ENCODE measurements around the gene EYA4.

EYA4 gene

GRCh38 chr6:133242637-133243585 is 1.8 kb downstream of the EYA4 start:
- no peak for DNase-seq

DNA sequence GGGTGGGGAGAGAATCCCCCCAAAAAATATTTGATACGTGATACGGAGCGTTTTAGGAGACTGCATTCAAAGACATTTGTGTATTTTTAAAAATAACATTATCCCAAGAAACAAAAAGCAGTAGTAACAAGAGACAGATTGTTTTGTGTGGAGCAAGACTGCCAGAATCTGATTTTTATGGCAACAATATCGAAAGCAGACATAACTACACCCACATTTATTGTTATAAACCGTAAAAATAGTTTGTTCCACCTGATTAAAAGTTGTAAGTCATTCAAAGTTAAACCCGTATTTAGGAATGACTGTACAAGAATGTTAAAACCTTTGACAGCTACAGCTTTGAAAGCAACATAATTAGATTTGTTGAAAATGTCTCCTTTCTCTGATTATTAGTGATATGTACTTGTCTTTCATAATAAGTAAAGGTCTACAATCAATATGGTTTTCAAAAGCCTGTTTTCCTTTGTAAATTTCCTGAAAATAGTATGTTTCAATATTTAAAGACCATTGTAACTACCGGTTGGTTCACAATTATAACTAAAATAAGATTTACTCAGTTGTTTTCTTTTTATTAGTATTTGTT is 2.7 kb downstream of the EYA4 start:
- DNase-seq, result no peak

- DNase-seq, result no peak
Measured at GRCh38 chr6:133244519-133244918, 3.4 kb downstream of the EYA4 start.

GRCh38 chr6:133245007-133245406 is 3.9 kb downstream of the EYA4 start:
- DNase-seq, result no peak

GRCh38 chr6:133245422-133245903 is 4.3 kb downstream of the EYA4 start:
- DNase-seq, result no peak

GRCh38 chr6:133247581-133247980 is 6.4 kb downstream of the EYA4 start:
- DNase-seq, result no peak

DNA sequence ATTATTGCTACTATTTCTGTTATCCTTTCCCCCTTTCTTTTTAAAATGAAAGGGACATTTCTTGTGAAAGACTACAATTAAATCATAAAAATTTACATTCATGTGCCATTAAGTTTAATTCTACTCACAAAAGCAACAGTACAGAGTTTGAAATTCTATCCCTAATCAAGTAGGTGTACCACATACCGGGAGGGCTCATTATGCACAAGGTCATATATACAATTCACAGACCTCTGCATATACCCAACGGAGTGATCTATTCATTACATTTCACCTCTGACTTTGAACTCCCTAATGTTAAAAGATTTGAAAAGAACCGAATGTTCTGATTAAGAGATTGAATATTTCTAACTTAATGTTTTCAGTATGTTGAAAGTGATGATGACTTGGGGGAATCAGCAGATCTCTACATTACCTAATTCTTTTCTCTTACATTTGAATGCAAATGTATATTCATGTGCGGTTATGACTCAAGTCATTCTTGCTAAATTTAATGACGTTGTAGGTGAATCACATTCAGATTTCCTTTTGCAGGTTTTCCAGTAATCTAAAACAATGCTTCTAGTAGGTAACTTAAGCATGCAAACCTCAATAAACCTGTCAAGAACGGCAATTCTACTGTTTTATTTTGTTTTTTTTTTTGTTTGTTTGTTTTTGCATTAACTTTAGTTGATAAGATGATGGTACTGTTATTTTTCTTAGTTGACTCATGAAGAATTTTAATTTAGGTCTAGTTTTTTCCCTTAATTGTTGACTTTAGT is 7.3 kb downstream of the EYA4 start:
- no peak for DNase-seq

- no peak for DNase-seq
Measured at GRCh38 chr6:133251688-133252087, 10.5 kb downstream of the EYA4 start.

DNA sequence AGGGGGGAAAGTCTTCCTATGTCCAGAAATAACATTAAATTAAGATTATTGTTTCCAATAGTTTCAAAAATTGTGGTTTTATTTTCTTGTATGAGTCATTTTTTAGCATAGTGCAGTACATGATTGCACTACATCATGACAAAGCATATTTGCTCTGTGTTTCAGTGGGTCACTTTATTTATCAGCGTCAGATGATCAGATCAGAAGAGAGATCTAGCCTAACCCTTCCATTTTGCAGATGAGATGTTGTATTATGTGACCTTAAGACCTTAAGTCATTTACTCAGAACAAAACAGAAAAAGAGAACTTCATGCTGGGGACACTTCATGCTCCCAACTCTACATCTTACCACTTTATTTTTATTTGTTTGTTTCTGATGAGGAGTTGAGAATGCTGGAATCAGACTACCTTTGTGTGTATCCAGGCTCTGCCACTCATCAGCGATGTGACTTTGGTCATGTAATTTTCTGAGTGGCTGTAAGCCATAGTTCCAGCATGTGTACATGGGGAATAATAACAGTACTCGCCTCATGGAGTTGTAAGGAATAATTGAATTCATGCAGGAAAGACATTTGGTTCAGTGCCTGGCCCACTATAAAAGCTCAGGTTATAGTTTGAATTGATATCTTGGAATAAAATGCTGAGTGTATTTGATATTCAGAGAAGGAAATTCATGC is 13.5 kb downstream of the EYA4 start:
- DNase-seq, result no peak

DNA sequence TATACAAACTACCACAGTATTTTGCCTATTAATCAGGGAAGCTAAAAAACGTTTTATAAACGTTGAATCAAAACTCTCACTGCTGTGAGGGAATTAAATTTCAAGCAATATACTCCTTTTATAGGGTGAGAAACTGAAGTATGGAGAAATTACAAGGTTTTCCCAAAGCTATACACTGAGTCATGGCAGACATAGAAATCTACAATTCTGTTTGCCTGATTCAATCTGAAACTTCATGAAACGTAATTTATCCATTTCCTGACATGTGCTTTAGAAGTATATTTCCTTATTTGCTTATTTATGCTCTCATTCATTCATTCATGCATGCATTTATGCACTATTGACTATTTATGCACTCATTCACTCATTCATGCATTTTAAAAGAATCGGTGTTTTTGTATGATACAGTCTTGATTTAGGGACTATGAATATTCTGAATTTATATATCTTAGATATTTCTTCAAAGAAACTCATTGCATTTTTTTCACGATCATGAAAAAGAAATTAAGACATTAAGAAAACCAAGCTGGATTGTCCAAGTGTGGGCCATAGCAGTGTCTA is 16.5 kb downstream of the EYA4 start:
- DNase-seq, result no peak

- no peak for DNase-seq
Measured at GRCh38 chr6:133259561-133259960, 18.4 kb downstream of the EYA4 start.

- no peak for DNase-seq
Measured at GRCh38 chr6:133262804-133263203, 21.6 kb downstream of the EYA4 start.

- no peak for DNase-seq
Measured at GRCh38 chr6:133265066-133265465, 23.9 kb downstream of the EYA4 start.

- no peak for DNase-seq
Measured at GRCh38 chr6:133266186-133266585, 25.0 kb downstream of the EYA4 start.

GRCh38 chr6:133268621-133269020 is 27.5 kb downstream of the EYA4 start:
- DNase-seq, result no peak

DNA sequence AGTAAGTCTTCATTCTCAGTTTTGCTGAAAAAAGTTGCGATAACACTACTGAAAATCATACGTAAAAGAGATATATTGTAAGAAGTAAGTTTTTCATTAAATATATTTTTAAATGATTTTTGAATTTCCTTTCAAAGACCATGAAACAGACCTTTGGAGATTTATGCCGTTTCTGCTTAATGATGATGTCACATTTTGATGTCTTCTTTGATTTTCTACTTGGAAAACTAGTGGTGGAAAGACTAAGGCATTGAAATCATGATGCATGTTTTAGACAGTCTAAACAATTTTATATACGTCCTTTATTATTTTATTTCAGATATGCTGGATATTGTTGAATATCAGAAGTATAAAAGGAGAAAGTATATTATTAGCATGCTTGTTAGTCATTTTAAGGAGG is 33.7 kb downstream of the EYA4 start:
- no peak for DNase-seq

DNA sequence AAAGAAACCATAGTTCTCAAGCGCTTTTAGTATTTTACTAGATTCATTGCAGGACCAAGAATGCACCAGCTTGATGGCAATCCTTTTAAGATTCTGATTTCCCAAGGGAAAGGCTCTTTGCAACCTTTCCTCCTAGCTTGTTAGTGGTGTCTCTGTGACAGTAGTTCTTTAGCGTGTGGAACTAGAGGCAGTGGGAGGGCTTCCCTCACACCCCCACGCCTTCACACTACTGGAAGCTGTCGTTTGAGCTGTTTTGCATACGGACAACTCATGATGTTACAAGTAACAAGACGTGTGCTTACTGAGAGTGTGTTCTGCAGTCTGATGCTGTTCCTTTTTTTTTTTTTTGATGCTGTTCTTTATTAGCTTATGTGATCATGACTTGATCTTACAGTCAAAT is 34.1 kb downstream of the EYA4 start:
- no peak for DNase-seq

DNA sequence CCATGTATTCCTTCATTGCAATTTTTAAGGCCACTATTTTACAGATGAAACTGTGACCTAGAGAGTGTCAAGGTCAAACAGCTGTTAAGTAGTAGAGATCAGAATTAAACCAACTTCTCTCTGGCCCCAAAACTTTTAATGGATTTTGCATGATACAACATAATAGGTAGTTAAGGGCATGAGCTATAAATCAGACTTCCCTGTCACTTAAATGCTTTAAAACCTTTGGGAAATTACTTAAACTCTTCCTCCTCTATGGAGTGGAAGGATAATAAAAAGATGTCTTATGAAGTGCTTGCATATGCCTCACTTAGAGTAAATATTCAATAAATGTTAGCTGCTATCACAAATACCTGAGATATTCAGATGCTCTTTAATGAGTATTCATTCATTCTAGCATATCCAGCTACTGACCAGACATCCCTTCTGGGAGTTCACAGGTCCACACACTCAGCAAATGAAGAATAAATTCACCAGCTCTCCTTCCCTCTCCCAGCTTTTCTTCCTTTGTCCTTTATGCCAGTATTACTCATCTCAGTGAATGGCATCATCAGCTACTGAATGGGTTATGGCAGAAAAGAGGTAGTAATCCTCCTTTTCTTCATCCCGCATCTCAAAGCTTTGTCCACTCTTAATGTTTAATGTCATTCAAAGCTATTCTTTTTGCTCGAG is 36.2 kb downstream of the EYA4 start:
- no peak for DNase-seq

DNA sequence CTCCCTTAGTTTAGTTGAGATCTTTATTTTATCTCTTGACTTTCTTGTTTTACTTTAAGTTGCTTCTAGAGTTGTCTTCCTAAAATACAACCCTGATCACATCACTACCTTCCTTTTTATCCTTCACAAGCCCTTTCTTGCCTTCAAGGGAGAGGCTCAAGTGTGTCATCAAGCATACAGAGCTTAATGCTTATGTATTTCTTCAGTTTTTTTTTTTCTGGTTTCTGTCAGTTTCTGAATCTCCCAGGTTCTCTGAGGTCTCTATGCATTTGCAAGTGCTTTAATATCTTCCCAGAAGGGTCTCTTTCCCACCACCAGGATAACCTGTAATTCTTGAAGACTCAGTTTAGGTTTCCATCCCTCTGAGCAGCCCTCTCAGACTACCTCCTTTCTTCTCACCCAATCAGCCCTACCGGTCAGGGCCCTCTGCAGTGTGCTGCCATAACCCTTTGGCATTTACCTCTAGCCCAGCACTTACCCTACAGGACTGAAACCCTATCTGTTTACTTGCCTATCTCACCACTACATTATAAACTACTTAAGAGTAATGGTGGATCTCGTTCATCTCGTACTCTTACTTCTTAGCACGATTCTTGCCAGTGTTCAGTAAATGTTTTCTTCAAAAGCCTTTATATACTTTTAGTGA is 36.9 kb downstream of the EYA4 start:
- DNase-seq, result no peak

GRCh38 chr6:133286765-133287164 is 45.6 kb downstream of the EYA4 start:
- DNase-seq, result no peak

DNA sequence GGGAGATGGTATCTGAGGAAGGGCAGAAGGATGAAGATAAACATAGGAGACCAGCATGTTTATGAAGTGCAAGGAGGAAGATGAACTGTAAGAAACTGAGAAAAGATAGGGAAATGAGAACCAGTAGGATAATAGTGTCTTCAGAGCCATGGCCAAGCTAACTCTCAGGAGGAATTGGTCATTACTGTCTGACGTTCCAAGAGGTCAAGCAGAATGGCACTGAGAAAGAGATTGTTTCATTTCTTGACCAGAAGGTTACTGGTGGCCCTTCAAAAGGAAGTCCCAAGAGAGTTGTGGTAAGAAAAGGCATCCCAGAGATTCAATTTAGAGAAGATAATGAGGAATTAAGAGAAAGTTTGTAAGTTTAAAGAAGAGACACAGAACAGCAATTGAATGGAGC is 47.5 kb downstream of the EYA4 start:
- DNase-seq, result no peak

Measured in NCI-H1694 (cell line).